T1000 (cell line): ENCODE measurements around the gene JPH2.

Source experiments
- DNase-seq: peaks from one replicate; lab custom pipeline; 2025; ENCODE audit warnings: mixed read lengths; lab: John Stamatoyannopoulos, UW

JPH2 gene

DNA sequence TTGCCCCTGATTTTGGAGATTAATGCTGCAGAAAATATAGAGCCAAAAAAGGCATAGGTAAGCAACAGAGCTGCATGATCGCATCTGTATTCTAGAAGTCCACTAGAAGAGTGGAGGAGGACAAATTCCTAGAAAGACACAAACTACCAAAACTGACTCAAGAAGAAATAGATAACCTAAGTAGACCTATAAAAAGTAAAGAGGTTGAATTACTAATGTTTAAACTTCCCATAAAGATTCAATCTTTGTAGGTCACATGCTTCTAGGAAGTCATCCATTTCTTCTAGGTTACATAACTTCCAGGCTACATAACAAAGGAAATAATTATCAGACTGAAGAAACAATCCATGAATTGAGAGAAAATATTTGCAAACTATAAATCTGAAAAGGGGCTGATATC, 84.4 kb downstream of the JPH2 start:
- DNase-seq, result no peak

DNA sequence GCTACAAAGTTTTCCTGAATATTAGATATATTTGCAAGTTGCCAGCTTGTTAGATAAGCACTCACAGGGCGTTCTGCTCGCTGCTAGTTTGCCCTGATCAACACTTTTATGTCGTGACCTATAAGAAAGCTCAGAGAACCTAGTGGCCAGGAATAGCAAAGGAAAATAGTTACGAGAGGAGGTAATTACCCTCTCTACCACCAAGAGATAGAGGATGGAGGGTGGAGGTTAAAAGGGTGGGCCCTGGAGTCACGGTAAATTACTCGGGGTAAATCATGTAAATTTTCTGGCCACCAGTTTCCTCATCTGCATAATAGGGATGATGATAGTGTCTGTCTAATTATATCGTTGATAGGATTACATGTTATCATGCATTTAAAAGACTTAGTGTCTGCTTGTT, 87.2 kb downstream of the JPH2 start:
- no peak for DNase-seq

DNA sequence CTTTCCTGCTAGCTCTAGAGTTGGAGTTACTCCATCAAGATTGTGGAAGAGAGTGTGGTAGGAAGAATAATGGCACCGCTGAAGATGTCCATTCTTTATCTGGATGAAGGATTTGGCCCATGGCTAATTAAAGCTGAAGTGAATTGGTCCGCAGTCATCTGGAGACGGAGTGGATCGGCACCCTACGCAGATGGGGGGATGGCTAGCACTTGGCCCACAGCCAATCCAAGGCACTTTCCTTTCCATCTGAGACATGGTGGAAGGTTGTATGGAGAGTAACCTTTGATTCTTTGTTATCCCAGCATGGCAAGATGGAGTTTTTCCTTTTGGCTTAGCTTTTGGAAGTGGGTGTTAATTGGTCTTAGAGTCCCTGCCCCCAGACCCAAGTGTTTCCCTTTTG, 88.3 kb downstream of the JPH2 start:
- DNase-seq, result no peak

DNA sequence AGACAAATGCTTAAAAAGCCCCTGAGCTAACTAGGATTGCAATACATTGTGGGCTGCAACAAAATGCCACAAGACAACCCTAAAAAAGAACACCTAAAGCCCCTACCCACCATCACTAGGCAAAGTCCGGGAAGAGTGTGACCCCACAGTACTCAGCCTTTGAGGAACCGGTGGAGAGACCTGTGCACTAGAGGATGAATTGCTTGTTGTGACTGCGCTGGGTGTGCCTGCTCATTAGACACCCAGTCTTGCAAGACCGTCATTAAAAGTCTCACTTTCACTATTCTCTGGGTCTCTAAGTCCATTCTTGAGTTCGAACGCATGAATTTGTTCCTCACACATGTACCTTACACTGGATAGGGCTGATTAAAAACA, 88.7 kb downstream of the JPH2 start:
- no peak for DNase-seq

DNA sequence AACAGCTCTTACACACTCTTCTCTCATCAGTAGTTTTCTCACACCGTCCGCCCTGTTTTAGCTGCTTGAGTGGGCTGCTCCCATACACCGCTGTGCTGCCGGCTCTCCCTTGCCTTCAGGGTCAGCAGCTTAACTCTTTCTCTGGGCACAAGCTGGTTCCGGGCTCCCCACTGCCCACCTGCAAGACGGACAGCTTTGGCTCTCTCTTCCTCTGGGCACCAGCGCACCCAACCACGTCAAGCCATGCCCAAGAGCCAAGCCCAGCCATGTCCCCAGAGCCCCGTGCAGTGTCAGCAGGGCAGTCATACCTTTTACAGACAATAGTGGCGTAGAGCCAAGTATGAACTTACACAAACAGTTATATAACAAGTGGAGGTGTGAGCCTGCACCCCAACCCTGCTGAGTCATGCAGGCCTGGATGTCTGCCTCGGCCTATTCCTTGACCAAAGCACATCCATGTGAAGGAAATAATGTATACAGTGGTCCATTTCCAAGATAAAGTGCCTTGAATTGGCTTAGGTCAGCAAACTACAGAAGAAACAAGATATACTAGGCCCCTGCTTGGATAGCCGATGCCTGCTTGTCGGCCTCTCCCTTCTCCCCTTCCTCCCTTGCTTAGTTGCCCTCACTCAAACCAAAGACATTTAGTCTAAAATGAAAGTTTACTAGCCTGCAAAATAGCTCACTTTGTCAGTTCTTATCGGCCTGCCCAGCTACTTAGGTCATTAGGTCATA, 89.3 kb downstream of the JPH2 start:
- no peak for DNase-seq

DNA sequence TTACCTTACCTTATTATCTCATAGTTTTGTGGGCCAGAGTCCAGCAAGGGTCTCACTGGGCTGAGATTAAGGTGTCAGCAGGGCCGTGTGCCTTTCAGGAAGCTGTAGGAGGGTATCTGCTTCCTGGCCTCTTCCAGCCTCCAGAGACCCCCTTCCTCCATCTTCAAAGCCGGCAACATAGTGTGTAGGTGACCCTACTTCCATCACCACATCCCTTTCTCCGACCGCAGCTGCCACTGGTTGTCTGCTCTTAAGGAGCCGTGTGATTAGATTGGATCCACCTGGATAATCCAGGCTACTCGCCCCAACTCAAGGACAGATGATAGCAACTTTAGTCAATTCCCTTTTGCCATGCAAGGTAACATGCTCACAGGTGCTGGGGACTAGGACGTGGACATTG, 91.2 kb downstream of the JPH2 start:
- DNase-seq, result no peak

DNA sequence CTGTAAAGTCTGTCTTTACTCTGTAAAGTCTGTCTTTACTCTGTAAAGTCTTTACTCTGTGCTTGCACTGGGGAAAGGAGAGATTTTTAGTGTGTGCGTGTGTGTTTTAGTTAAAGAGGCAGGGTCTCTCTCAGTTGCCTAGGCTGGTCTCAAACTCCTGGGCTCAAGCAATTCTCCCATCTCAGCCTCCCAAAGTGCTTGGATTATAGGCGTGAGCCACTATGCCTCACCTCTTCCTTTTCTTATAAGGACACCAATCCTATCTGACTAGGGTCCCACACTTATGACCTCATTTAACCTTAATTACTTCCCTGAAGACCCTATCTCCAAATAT, 93.8 kb downstream of the JPH2 start:
- DNase-seq, result no peak

DNA sequence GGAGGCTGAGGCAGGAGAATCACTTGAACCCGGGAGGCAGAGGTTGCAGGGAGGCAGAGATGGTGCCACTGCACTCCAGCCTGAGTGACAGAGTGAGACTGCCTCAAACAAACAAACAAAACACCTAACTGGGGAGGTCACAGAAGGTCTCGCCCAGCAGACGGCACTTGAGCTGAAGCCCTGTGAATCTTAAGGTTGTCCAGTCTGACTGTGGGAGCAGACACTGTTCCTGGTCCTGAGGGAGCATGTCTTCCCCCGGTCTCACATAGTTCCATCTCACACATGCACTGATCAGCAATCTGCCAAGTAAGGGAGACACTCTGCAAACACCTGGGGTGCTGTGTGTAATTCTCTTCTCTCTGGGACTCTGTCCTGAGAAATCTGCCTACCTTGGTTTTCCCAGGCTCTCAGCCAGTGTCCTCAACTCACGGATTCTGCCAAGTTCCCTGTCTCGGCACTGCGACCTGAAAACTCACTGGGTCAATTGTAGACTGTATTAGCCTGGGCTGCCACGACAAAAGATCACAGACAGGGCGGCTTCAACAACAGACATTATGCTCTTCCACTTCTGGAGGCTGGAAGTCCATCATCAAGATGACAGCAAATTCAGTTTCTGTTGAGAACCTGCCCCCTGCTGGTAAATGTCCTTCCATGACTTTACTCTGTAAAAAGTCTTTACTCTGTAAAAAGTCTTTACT, 94.3 kb downstream of the JPH2 start:
- no peak for DNase-seq

DNA sequence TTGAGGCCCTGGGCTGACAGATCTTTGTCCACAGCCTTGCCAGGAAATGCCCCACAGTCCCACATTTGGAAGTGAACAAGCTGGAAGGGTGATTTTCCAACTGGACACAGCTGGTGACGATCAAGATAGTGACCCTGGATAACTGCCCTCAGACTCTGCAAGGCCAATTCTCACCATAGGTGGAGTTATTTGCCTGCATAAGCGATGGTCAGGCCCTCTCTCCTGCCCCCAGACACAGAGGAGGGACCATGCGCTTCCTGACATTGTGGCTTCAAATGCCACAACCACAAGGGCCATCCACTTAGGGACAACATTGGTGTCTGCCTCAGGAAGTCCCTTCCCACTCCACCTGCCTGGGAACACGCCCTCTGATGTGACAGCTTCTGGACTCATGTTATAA, 96.0 kb downstream of the JPH2 start:
- DNase-seq, result no peak

DNA sequence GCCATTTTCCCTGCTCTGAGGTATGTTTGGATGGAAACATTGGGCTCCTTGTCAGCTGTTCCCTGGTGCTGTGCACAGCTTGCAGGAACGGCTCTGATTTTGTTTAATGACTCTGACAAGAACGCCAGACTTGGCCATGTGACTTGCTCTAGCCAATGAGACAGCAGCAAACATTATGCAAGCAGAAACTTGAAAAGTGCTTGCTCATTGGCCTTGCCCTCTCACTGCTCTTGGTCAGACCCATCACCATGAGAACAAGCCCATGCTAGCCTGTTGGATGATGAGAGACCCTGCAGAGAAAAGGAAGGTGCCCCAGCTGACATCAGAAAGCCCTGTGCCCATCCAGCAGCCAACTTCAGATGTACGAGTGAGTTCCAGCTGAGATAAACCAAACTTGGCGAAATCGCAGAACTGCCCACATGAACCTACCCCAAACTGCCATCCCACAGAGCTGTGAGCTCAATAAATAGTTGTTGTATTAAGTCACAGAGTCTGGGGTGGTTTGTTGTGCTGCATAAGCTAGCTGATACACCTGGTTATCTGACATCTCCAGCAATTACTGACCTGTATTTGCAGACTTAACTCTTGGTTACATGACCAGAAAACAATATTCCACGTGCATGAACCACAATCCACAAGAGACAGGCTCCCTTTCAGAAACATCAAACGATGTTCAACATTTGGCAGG, 96.9 kb downstream of the JPH2 start:
- peak; percentile 86 for DNase-seq

DNA sequence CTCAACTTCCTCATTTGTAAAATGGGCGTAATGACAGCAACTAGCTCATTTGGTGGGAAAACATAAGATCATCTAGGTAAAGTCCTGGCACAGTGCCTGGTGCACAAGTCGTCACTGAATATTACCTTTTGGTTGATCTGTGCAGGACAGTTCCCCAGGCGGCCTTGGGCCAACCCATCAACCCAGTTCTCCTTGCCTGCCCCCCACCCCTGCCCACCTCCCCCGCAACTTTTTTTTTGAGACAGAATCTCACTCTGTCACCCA, 99.2 kb downstream of the JPH2 start:
- DNase-seq, result no peak

DNA sequence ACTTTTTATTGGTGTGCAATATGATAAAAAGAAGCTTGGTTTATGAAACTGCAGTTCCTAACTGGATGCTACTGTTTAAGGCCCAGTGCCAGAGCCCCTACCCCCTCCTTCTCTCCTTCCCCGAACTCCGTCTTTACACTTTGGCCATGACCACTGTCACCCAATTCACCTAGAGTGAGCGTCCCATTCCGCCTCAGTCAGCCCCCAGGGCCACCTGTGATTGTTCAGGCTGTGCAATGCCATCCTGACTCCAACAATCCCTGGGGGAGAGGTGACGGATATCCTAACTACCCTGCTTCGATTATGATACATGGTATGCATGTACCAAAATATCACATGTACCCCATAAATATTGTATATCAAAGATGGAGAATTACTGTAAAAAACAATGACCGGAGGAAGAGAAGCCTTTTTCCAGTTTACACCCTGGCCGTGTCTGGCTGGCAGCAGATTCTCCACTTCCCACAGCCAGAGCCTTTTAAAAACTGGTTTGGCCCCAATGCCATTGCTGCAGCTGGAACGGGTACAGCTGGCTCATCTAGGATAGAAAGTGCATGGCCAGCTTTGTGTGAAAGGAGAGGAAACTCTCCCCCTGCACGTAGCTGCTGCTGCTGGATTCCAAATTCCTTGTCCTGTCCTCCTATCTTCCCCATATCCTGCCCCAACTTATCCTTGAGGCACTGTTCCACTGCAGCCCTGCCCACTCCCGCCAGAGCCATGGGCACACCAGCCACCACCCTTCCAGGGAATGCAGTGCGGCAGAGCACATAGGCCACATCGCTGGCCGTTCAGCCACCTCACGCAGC, 99.7 kb downstream of the JPH2 start:
- DNase-seq, result no peak

DNA sequence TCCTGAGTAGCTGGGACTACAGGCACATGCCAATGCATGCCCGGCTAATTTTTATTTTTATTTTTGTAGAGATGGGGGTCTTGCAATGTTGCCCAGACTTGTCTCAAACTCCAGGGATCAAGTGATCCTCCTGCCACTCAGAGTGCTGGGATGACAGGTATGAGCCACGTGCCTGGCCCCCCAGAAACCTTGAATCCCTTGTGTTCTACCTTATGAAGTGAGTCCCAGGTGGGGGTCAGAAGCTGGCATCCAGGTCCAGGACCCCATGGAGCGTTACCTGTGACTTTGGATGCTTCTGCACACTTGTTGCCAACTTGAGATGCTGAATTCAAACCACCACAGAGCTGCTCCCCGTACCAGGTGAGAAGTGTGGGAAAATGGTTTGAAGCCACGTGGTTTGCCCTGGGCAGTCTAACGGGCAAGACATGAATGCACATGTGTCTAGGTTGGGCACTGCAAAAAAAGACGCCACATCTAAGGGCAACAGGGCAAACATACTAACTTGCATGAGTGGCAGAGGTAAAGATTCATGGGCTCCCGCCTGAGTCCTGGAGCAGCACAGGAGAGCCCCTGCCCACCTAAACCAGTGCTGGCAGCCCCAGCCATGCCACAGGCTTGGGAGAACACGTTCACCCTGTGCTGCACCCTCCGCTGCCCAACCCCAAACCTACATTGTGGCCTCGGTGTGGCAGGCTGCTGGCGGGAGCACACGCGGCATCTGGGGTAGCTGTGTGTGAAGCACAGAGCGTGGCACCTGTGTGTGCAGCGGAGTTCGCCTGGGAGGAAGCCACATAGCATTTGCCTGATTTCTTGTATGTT, 101.2 kb downstream of the JPH2 start:
- DNase-seq, result no peak

DNA sequence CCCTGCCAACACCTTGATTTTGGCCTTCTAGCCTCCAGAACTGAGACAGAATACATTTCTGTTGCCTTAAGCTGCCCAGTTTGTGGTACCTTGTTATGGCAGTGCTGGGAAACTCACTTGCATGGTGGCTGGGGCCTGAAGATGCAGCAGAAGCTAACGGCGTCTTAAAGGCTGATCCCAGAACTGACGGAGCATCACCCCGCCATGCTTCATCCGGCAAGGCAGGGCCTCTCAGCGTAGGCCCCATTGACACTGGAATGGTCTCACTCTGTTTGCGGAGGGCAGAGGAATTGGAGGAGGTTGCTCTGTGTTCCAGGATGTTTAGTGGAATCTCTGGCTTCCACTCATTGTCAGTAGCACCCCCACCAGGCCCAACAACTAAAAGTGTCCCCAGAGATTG, 102.1 kb downstream of the JPH2 start:
- DNase-seq, result no peak

DNA sequence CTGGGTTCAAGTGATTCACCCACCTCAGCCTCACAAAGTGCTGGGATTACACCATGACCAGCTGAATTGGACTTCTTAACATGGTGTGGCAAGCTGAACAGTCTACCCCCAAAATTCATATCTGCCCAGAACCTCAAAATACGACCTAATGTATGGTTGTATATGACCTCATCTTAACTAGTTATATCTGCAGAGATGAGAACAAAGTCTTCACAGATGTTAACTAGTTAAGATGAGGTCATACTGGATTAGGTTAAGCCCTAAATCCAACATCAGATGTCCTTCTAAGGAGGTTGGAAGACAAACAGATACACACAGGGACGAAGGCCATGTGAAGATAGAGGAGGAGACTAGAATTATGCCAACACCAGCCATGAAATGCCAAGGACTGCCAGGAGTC, 102.5 kb downstream of the JPH2 start:
- DNase-seq, result no peak

DNA sequence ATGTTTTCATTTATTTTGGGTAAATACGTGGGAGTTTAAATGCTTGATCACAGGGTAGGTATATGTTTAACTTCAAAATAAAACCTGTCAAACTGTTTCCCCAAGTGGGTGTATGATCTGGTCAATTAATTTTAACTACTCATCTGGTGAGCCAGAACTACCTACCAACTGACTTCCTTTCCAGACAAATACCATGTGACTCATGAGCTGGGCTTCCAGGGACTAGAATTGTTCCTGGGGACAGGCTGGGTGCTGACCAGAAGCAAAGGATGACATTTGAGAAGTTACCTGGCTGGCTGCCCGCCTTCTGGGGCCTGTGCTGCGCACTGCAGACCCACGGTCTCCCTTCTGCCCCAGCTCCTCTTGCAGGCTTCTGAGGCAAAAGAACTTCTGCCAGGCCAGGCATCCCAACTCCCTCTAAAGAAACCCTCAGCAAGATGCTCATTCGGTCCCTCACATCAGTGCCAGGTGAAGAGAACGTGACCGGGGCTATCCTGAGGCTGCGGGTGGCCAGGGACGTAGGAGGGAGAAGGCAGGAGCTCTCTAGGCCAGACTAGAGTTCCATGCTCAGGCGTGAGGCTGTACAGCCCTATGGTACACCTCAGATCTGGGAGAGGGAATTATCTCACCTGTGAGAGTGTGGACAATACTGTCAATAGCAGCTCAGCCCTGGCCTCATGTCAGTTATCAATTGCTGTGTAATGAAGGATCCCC, 103.6 kb downstream of the JPH2 start:
- DNase-seq, result peak; percentile 20

DNA sequence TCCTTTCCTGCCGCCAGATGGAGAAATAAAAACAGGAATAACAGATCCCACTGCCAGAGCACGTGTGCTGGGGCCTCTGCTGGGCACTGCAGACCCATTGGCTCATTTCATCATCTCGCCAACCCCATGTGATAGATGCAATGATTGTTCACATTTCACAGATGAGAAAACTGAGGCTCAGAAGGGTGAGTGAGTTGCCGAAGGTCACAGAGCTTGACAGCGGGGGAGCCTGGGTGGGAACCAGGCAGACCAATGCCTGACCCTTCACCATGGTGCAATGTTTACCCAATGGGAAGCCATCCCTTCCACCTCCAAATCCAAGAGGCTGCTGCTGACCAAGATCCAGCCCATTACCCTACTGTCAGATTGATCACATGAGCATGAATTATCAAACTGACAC, 105.1 kb downstream of the JPH2 start:
- no peak for DNase-seq

DNA sequence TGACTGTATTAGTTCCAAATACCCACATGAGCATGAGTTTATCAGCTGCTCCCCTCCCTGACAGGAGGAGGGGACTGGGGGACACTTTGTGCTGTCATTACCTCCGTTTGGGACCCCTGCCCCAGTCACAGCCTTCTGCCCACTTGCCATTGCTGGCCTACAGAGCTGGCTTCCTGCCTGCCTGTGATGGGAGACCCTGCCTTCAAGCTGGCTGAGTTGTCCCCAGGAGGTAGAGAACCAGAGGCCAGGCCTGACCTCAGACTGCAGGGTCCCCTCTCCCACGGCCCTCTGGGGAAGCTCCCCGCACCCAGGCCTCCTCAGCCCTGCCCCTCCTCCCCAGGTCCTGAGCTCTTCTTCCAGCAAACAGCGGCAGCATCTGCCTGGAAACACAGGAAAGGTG, 105.5 kb downstream of the JPH2 start:
- DNase-seq, result no peak

DNA sequence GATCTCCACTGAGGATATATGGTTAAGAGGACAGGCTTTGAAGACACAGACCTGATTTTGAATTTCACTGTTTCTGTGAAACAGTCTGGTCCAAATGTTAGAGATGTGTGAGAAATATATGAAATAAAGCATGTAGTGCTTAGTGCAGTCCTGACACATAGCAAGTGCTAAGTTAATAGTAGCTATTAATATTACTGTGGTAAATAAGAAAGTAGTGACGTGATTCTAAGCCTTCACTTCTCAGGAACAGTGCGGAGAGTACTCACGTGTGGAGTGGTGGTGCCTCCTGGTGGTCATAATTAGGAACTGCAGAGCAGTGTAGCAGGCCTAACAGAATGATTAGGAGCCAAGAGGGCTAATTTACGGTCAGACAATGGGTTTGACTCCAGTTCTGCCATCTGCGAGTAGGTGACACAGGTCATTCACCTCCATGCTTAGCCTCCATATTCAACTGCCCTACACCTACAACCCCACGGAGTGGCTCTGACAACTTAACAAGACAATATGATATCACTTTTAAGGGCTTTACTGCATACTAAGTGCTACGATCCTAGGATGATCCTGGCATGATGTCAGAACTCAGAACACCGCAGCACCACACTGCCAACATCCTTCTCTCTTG, 106.2 kb downstream of the JPH2 start:
- DNase-seq, result peak; percentile 78

DNA sequence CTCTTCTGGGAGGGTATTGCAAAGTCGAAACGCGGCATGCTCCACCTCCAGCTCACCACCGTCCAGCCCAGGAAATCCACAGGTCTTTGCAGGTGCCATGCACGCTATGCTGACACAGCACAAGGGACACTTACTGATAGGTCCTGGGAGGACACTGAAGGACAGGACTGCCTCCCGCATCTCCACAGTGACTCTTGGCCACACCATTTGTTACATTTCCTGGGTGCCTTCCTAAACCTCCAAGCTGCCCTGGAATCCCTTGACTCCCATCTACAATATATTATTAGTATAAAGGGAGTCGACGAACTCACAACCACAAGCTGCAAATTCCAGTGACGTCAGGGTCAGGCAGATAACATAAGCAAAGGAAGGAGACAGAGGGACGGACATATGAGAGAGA, 106.9 kb downstream of the JPH2 start:
- no peak for DNase-seq

DNA sequence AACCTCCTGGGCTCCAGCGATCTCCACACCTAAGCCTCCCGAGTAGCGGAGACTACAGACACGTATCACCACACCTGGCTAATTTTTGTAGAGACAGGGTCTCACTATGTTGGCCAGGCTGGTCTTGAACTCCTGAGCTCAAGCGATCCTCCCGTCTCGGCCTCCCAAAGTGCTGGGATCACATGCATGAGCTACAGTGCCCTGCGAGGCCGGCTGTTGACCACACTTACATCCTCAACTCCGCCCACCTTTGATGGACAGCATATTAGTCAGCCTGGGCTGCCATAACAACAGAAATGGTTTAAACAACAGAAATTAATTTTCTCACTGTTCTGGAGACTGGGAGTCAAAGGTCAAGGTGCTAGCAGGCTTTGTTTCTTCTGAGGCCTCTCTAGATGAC, 107.7 kb downstream of the JPH2 start:
- DNase-seq, result no peak
